Mammary epithelial cell (primary cell): Measurements from ENCODE around the gene SINHCAF.

Source experiments
- CTCF ChIP-seq, 2 donors: IDR thresholded peaks in 1 of 2; conservative IDR thresholded peaks in 1 of 2; 2 replicates each; pipeline ENCODE4 v1.5.1; 2011 to 2012; ENCODE audit warnings: inconsistent platforms in 2 of 2, low read length in 2 of 2, mild to moderate bottlenecking in 2 of 2, control low read depth in 1 of 2, low read depth in 1 of 2; ENCODE audit not compliant: insufficient read depth in 1 of 2; ENCODE audit errors: extremely low read depth in 1 of 2
- EZH2 ChIP-seq: IDR thresholded peaks from 2 replicates; pipeline ENCODE4 v1.6.1; 2012; ENCODE audit warnings: low read length, inconsistent platforms, borderline replicate concordance

GRCh38 chr12:31353750-31354708 is 28.1 kb upstream of the SINHCAF start:
- TF ChIP-seq CTCF (conservative IDR thresholded peaks at IDR 0.05 in 1 of 2, IDR thresholded peaks at IDR 0.05 in 1 of 2; ENCODE audit: extremely low read depth in 1 of 2, insufficient read depth in 1 of 2, low read depth in 1 of 2, low read length in 2 of 2), result no peak
- no peak for TF ChIP-seq EZH2
